DOHH2 (cell line): ENCODE data around the gene KSR1.

Source experiments
- EZH2phosphoT487 ChIP-seq: fragments of 200-600 bp; sonication (generic); IDR thresholded peaks from 2 replicates; pipeline ENCODE4 v1.6.1; 2017; ENCODE audit warnings: borderline replicate concordance, mild to moderate bottlenecking, antibody characterized with exemption, low read length, moderate library complexity, mixed read lengths
- TF ChIP-seq, protein P1 (sequence below): fragments of 200-600 bp; sonication (generic); IDR thresholded peaks from one replicate; pipeline ENCODE4 v1.5.1; 2014; ENCODE audit warnings: antibody characterized with exemption, mild to moderate bottlenecking, low read depth, low read length; ENCODE audit not compliant: poor library complexity, severe bottlenecking

DNA sequence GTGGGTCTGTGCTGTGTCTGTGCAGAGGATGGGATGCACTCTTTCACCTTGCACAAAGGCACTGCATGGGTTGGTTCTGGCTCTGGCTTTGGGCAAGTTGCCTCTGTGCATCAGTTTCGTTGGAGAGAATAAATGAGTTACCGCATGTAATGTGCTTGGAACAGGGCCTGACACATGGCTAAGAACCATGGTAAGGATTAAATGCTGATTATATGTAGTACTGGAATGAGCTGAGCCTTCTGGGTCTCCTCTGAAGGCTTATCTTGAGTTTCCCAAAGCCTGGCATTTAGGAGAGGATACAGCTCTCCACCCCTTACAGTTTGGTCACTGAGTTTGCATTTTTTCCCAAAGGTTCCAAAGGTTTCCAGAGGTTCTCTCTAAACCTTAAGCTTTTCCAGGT is 69.1 kb downstream of the KSR1 start:
- TF ChIP-seq, protein P1, sequence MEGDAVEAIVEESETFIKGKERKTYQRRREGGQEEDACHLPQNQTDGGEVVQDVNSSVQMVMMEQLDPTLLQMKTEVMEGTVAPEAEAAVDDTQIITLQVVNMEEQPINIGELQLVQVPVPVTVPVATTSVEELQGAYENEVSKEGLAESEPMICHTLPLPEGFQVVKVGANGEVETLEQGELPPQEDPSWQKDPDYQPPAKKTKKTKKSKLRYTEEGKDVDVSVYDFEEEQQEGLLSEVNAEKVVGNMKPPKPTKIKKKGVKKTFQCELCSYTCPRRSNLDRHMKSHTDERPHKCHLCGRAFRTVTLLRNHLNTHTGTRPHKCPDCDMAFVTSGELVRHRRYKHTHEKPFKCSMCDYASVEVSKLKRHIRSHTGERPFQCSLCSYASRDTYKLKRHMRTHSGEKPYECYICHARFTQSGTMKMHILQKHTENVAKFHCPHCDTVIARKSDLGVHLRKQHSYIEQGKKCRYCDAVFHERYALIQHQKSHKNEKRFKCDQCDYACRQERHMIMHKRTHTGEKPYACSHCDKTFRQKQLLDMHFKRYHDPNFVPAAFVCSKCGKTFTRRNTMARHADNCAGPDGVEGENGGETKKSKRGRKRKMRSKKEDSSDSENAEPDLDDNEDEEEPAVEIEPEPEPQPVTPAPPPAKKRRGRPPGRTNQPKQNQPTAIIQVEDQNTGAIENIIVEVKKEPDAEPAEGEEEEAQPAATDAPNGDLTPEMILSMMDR, result no peak
- no peak for TF ChIP-seq EZH2phosphoT487
